Activated T-helper 1 cell treated with anti-CD3 and anti-CD28 coated beads, Interleukin-12 subunit alpha, Interleukin-12 subunit beta, Interleukin-2, Interleukin-4 antibody, amounts not matched to agents 30 ng/mL and 10 ng/mL and 1 ng/mL, durations not matched to agents 14 hours and 24 hours and 36 hours (primary cell): ENCODE data around the gene LRIG1. TPM values are rescaled to one million over a fixed set of nuclear protein-coding genes. Genes with fewer than 3 reads are reported as not detected.

Source experiments
- DNase-seq: peaks from one replicate; pipeline ENCODE4 v3.0.0; 2021; ENCODE audit warnings: low spot score
- H3K27ac Mint-ChIP-seq: one replicate; pipeline ENCODE4 v1.8.0; 2021; ENCODE audit warnings: mild to moderate bottlenecking, mixed read lengths
- H3K27me3 Mint-ChIP-seq: one replicate; pipeline ENCODE4 v1.8.0; 2022; ENCODE audit warnings: mild to moderate bottlenecking, moderate library complexity, mixed read lengths; ENCODE audit not compliant: insufficient read depth
- H3K36me3 Mint-ChIP-seq: one replicate; pipeline ENCODE4 v1.8.0; 2021; ENCODE audit warnings: low read depth, mixed read lengths
- H3K4me1 Mint-ChIP-seq: one replicate; pipeline ENCODE4 v1.8.0; 2021; ENCODE audit warnings: low read depth, mixed read lengths
- H3K4me3 Mint-ChIP-seq: one replicate; pipeline ENCODE4 v1.8.0; 2021; ENCODE audit warnings: mild to moderate bottlenecking, moderate library complexity, mixed read lengths
- H3K9me3 Mint-ChIP-seq: one replicate; pipeline ENCODE4 v1.8.0; 2021; ENCODE audit warnings: mixed read lengths
- intact Hi-C: fragments of 100-400 bp; cut with micrococcal nuclease; formaldehyde crosslinking; loops from one replicate; pipeline ENCODE4 v1.15.1; 2024
- total RNA-seq: library from RNA; stranded (reverse); gene quantifications from 2 replicates; pipeline ENCODE4 v1.2.3, GENCODE V29; 2022

Gene LRIG1
- total RNA-seq, 1 donor from 2014 or later, result 57.4 TPM

GRCh38 chr3:66361356-66361755 is 139.5 kb downstream of the LRIG1 start:
- DNase-seq, result no peak
- Mint-ChIP-seq H3K9me3 (no peaks in the 10 kb centered on the region), H3K27ac (no peak overlapping the region), H3K4me3 (no peak overlapping the region), H3K4me1 (no peaks in the 10 kb centered on the region), H3K36me3 (no peaks in the 10 kb centered on the region), H3K27me3 (no peaks in the 10 kb centered on the region)
- intact Hi-C loops, result no loop called here

GRCh38 chr3:66355997-66356396 is 144.8 kb downstream of the LRIG1 start:
- intact Hi-C loops, result no loop called here
- peaks cover 11% of the 10 kb centered on the region for H3K4me1 Mint-ChIP-seq

DNA sequence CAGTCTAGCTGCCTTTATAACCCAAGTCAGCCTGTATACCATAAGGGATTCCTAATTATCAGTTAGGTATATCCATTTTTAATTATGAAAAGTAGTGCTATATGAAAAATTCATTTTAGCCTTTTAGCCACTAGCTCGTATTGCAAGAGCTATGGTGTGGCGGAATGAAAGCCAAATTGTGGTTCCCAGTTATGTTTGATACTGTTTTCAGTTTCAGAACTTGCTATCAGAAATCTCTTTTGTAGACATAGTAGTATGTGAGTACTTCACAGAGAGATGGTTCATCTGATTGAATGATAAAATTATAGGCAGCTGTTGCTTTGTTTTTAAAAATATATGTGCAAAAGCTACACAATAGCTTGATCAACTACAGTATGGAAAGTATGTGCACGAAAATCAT is 145.4 kb downstream of the LRIG1 start:
- intact Hi-C loops, result no loop called here
- H3K27me3 Mint-ChIP-seq, result no peaks in the 10 kb centered on the region
- H3K36me3 Mint-ChIP-seq, result no peaks in the 10 kb centered on the region
- H3K27ac Mint-ChIP-seq, result no peak overlapping the region
- H3K4me3 Mint-ChIP-seq, result no peak overlapping the region
- H3K9me3 Mint-ChIP-seq, result no peaks in the 10 kb centered on the region
- DNase-seq, result no peak
- peaks cover 11% of the 10 kb centered on the region for H3K4me1 Mint-ChIP-seq

More at GRCh38 chr3:66355997-66356396, 144.8 kb downstream of the LRIG1 start:
- no peak for DNase-seq
- Mint-ChIP-seq H3K27me3 (no peaks in the 10 kb centered on the region), H3K9me3 (no peaks in the 10 kb centered on the region), H3K36me3 (no peaks in the 10 kb centered on the region), H3K27ac (no peak overlapping the region), H3K4me3 (no peak overlapping the region)

- intact Hi-C loops, result no loop called here
- no peaks in the 10 kb centered on the region for H3K36me3 Mint-ChIP-seq
These were observed 146.8 kb downstream of the LRIG1 start for GRCh38 chr3:66354001-66354400.

GRCh38 chr3:66353530-66353929 is 147.3 kb downstream of the LRIG1 start:
- H3K27ac Mint-ChIP-seq, result no peak overlapping the region

More at GRCh38 chr3:66354001-66354400, 146.8 kb downstream of the LRIG1 start:
- Mint-ChIP-seq H3K9me3 (no peaks in the 10 kb centered on the region), H3K27ac (no peak overlapping the region), H3K4me1 (peaks cover 11% of the 10 kb centered on the region), H3K4me3 (no peak overlapping the region), H3K27me3 (no peaks in the 10 kb centered on the region)
- no peak for DNase-seq

DNA sequence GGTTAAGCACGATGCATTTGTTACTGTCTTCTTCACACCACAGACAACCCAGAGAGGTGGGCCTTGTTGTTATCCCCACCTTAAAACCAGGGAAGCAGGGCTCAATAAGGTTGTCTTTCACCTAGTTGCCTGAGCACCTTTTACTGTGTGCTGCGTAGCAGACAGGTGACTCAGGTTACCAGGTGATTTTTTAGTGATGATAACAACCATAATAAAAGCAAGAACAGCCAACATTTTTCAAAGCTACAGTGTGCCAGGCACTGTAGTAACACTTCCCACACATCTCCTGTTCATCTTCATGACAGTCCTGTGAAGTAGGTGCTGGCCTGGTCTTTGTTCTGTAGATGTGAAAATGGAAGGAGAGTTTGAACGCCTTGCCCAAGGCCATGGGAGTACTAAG is 147.8 kb downstream of the LRIG1 start:
- Mint-ChIP-seq H3K27ac (no peak overlapping the region), H3K4me1 (peaks cover 11% of the 10 kb centered on the region), H3K27me3 (no peaks in the 10 kb centered on the region), H3K36me3 (no peaks in the 10 kb centered on the region), H3K9me3 (no peaks in the 10 kb centered on the region), H3K4me3 (no peak overlapping the region)
- intact Hi-C loops, result no loop called here
- DNase-seq, result no peak

More at GRCh38 chr3:66353530-66353929, 147.3 kb downstream of the LRIG1 start:
- intact Hi-C loops, result no loop called here
- Mint-ChIP-seq H3K4me1 (peaks cover 11% of the 10 kb centered on the region), H3K9me3 (no peaks in the 10 kb centered on the region), H3K27me3 (no peaks in the 10 kb centered on the region), H3K36me3 (no peaks in the 10 kb centered on the region), H3K4me3 (no peak overlapping the region)
- no peak for DNase-seq

GRCh38 chr3:66350601-66351000 is 150.2 kb downstream of the LRIG1 start:
- Mint-ChIP-seq H3K4me1 (peaks cover 6% of the 10 kb centered on the region), H3K27ac (no peak overlapping the region), H3K27me3 (no peaks in the 10 kb centered on the region), H3K4me3 (no peak overlapping the region), H3K36me3 (peaks cover 10% of the 10 kb centered on the region), H3K9me3 (no peaks in the 10 kb centered on the region)
- intact Hi-C loops, result no loop called here
- no peak for DNase-seq

DNA sequence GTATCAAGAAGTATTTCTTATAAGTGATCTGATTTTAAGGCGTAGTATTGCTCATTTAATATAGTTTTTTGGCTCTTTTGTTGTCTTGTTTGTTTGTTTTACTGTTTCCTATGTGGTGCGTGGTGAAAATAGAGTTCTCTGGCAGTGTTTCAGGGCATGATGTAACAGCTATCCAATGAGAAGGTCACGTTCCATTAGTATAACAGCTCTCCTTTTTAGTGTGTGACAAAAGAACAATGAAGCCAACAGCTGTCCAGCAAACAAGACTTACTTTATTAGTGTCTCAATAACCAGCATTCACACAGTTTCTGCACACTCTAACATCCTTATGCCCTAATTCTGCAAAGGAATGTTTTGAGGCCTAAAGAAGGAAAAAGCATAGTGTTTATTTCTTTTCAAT is 152.1 kb downstream of the LRIG1 start:
- no peak overlapping the region for H3K4me3 Mint-ChIP-seq
- intact Hi-C loops, result no loop called here
- no peaks in the 10 kb centered on the region for H3K4me1 Mint-ChIP-seq
- H3K27ac Mint-ChIP-seq, result no peak overlapping the region
- H3K9me3 Mint-ChIP-seq, result no peaks in the 10 kb centered on the region
- no peaks in the 10 kb centered on the region for H3K27me3 Mint-ChIP-seq
- DNase-seq, result no peak
- peaks cover 10% of the 10 kb centered on the region for H3K36me3 Mint-ChIP-seq

DNA sequence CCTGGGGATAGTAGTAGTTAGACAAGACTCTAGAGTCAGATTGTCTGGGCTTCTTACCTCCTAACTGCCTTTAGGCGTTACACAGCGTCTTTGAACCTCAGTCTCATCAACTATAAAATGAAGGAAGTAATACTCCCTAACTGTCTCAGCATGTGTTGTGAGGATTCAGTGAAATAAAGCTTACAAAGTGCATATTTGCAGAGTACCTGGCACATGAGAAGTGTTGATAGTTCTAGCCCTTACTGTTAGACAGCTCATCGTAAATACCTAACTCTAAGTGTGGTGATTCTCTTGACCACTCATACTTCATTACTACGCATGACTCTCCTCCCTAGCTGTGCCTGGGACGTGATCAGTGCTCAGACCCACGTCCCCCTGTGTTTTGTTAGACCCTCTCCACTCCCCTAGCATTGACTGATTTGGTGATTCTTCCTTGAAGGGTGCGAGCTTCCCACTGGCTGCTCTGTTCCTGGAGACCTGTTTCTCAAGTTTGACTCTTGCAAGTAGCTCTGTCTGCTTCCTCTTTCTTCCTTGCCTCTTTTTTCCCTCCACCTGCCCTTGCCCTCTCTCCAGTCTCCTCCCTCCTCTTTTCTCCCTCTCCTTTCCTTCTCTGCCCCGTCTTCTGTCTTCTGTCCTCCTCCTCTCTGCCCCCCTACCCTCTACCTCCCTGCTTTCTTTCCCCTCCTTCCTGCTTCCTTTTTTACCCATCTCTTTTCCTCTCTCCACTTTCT is 155.8 kb downstream of the LRIG1 start:
- H3K4me3 Mint-ChIP-seq, result no peak overlapping the region
- H3K27ac Mint-ChIP-seq, result no peak overlapping the region
- no peaks in the 10 kb centered on the region for H3K4me1 Mint-ChIP-seq
- no peak for DNase-seq
- intact Hi-C loops, result no loop called here
- H3K27me3 Mint-ChIP-seq, result no peaks in the 10 kb centered on the region
- no peaks in the 10 kb centered on the region for H3K9me3 Mint-ChIP-seq
- peaks cover 10% of the 10 kb centered on the region for H3K36me3 Mint-ChIP-seq

DNA sequence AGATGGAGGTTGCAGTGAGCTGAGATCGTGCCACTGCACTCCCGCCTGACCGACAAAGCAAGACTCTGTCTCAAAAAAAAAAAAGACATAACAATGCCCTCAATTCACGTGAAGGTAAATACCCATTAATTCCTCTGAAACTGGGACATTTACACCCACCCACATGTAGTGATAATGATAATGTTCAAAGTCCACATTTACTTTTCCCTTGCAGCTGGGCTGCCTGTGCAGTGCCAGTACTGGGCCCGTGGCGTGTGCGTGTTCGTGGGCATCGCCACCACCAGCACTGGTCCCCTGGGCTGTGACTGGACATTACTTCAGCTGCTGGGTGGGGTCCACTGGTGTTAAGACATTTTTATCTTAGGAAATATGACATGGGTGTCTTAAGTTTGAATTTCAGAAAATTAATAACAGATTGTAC is 156.4 kb downstream of the LRIG1 start:
- Mint-ChIP-seq H3K27me3 (no peaks in the 10 kb centered on the region), H3K27ac (no peak overlapping the region), H3K4me1 (no peaks in the 10 kb centered on the region), H3K36me3 (peaks cover 10% of the 10 kb centered on the region), H3K4me3 (no peak overlapping the region), H3K9me3 (no peaks in the 10 kb centered on the region)
- intact Hi-C loops, result no loop called here
- no peak for DNase-seq

- Mint-ChIP-seq H3K4me3 (no peak overlapping the region), H3K27ac (no peak overlapping the region), H3K9me3 (no peaks in the 10 kb centered on the region), H3K4me1 (no peaks in the 10 kb centered on the region), H3K36me3 (peaks cover 9% of the 10 kb centered on the region), H3K27me3 (no peaks in the 10 kb centered on the region)
- no peak for DNase-seq
- intact Hi-C loops, result no loop called here
These were observed 158.0 kb downstream of the LRIG1 start for GRCh38 chr3:66342717-66343356.

DNA sequence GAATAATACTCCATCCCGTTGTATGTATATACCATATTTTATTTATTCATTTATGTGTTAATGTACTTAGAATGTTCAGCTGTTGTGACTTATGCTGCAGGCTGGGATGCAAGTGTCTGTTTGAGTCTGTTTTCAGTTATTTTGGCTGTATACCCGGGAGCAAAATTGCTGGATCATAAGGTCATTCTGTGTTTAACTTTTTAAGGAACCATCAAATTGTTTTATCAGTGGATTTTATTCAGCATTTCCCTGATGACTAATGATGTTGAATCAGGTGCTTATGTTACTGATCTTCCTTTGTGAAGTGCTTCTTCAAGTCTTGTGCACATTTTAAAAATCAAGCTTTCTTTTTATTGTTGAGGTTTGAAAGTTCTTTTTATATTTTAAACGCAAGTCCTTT is 161.9 kb downstream of the LRIG1 start:
- H3K9me3 Mint-ChIP-seq, result no peaks in the 10 kb centered on the region
- H3K36me3 Mint-ChIP-seq, result peaks cover 2% of the 10 kb centered on the region
- no peak overlapping the region for H3K4me3 Mint-ChIP-seq
- intact Hi-C loops, result no loop called here
- H3K27me3 Mint-ChIP-seq, result no peaks in the 10 kb centered on the region
- no peak for DNase-seq
- no peak overlapping the region for H3K27ac Mint-ChIP-seq
- peaks cover 11% of the 10 kb centered on the region for H3K4me1 Mint-ChIP-seq

GRCh38 chr3:66336333-66336766 is 164.5 kb downstream of the LRIG1 start:
- H3K4me1 Mint-ChIP-seq, result peaks cover 11% of the 10 kb centered on the region
- H3K27ac Mint-ChIP-seq, result no peak overlapping the region
- H3K36me3 Mint-ChIP-seq, result peaks cover 2% of the 10 kb centered on the region
- intact Hi-C loops, result no loop called here
- H3K27me3 Mint-ChIP-seq, result no peaks in the 10 kb centered on the region
- H3K9me3 Mint-ChIP-seq, result no peaks in the 10 kb centered on the region
- no peak overlapping the region for H3K4me3 Mint-ChIP-seq
- no peak for DNase-seq
